GM12891 (cell line): ENCODE data around the gene RASA3.

ENCODE experiments used
- POLR2A ChIP-seq: IDR thresholded peaks from 2 replicates; pipeline ENCODE4 v1.6.1; 2011; ENCODE audit warnings: low read depth, low read length, control low read depth
- POLR2AphosphoS5 ChIP-seq: IDR thresholded peaks from 2 replicates; pipeline ENCODE4 v1.6.1; 2011; ENCODE audit warnings: low read depth, low read length, control low read depth

DNA sequence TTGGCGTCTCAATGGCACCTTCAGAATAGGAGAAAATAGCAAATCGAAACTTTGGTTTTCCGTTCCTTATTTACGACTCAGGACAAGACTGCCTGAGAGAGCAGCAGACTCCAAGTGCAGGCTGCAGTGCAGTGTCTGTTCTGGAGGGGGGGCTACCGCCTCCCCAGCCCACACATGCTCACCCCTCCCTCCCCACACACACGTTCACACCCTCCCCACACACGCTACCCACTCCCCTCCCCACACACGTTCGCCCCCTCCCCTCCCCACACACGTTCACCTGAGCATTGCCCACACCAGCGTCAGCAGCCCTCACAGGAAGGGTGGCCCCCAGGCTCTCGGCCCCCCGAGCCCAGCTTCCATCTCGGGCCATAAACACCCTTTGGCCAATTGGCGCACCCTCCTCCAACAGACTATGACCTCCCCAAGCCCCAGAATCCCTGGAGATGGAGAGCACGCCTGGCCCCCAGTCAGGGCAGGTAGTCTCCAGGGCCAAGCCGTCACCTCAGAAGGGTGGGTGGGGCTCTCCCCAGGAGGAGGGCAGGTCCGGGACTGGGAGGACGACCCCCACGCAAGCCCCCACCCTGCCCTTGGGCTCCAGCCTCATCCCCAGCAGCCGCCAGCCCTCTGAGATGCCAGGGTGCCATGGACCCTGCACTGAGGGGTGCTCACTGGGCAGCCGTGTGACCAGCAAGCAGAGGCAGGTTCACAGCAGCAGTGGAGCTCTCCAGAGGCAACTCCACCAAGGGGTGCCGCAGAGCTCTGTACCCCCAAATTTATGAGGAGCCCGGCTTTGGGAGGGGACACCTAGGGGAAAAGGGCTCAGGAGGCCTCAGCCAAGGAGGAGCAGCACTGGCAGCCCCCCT lies 27.5 kb downstream of the RASA3 start:
- TF ChIP-seq POLR2AphosphoS5 (no peak), POLR2A (no peak)
